Activated gamma-delta T cell treated with anti-CD3 and anti-CD28 coated beads, Interleukin-2, amount 50 U/mL, for 16 hours (primary cell): ENCODE data around the gene FAM72A.
"Not testable (repeated sequence)": the region's sequence is repeated elsewhere in the genome, so short reads cannot be mapped to it uniquely, and the experiment has no call there.

Experiments
- DNase-seq: peaks from one replicate; pipeline ENCODE4 v3.0.0-alpha.2; 2020; ENCODE audit warnings: low read depth

The FAM72A gene

DNA sequence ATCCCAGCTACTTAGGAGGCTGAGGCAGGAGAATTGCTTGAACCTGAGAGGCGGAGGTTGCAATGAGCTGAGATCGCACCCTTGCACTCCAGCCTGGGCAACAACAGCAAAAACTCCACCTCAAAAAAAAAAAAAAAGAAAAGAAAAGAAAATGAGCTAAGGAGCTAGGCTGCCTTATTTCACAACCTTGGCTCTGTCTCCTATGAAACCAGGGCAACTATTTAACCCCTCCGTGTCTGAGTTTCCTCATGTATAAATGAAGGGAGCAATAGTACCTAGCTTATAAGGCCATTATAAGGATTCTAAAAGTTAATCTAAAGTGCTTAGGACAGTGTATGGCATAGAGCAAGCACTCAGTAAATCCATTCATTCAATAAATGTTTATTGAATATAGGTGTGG, 32.8 kb downstream of the FAM72A start:
- DNase-seq: not testable (repeated sequence)

- not testable (repeated sequence) for DNase-seq
Observed at GRCh38 chr1:206167350-206168029, 35.1 kb downstream of the FAM72A start.

- no peak for DNase-seq
Observed at GRCh38 chr1:206145771-206146290, 56.8 kb downstream of the FAM72A start.

- no peak for DNase-seq
Observed at GRCh38 chr1:206144605-206145004, 58.0 kb downstream of the FAM72A start.

GRCh38 chr1:206143537-206144172, 59.0 kb downstream of the FAM72A start:
- no peak for DNase-seq

DNA sequence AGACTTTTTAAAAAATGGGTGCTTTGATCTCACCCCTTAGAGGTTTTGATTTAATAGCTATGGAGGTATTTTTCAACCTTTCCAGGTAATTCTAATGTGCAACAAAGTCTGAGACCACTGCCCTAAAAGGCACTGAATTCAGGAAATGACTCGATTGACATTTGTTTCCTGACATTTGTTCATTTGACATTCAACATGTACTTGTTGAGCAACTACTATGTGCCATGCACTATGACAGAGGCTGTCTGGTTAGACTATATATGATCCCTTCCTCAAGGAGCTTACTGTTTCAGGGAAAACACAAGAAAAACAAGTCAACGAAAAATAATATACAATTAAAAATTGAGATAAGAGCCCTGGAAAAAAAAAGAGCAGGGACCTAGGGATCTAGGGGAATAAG, 59.9 kb downstream of the FAM72A start:
- DNase-seq: no peak

GRCh38 chr1:206142011-206142410, 60.6 kb downstream of the FAM72A start:
- DNase-seq: no peak

GRCh38 chr1:206136241-206136640, 66.4 kb downstream of the FAM72A start:
- DNase-seq: no peak
